NB4 (cell line): Measurements from ENCODE around the gene TMEM187.

Source experiments
- CTCF ChIP-seq: IDR thresholded peaks from one replicate; pipeline ENCODE4 v1.5.1; 2012; ENCODE audit warnings: low read depth, low read length
- POLR2A ChIP-seq: IDR thresholded peaks from 2 replicates; pipeline ENCODE4 v1.6.1; 2011; ENCODE audit warnings: mild to moderate bottlenecking; ENCODE audit not compliant: insufficient read length; ENCODE audit errors: extremely low read depth

DNA sequence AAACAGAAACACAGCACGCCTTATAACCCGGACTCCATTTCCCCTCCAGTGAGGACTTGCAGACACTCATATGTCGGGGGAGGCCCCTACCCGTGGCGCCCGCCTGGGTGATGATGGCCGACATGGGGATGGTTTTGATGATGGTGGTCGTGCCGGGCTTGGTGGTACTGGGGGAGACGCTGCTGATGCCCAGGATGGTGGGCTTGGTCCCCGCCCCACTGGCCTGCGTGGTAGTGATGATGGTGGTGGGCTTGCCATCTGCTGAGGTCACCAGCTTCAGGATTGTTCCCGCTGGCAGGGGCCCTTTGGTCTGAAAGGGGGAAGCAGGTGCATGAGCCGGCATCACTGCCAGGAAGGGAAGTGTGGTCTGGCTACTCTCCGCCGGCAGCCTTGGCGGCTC lies 15.3 kb upstream of the TMEM187 start:
- TF ChIP-seq POLR2A (no peak), CTCF (no peak)
